Mammary epithelial cell (primary cell): ENCODE data around the gene PSD4.

Experiments used
- CTCF ChIP-seq, 2 donors: IDR thresholded peaks in 1 of 2; conservative IDR thresholded peaks in 1 of 2; 2 replicates each; pipeline ENCODE4 v1.5.1; 2011 to 2012; ENCODE audit warnings: inconsistent platforms in 2 of 2, low read length in 2 of 2, mild to moderate bottlenecking in 2 of 2, control low read depth in 1 of 2, low read depth in 1 of 2; ENCODE audit not compliant: insufficient read depth in 1 of 2; ENCODE audit errors: extremely low read depth in 1 of 2
- EZH2 ChIP-seq: IDR thresholded peaks from 2 replicates; pipeline ENCODE4 v1.6.1; 2012; ENCODE audit warnings: low read length, inconsistent platforms, borderline replicate concordance

GRCh38 chr2:113167962-113168340, 5.8 kb upstream of the PSD4 start:
- TF ChIP-seq CTCF (conservative IDR thresholded peaks at IDR 0.05 in 1 of 2, IDR thresholded peaks at IDR 0.05 in 1 of 2; ENCODE audit: extremely low read depth in 1 of 2, insufficient read depth in 1 of 2, low read depth in 1 of 2, low read length in 2 of 2) (no peak), EZH2 (no peak)
